ENCODE measurements around the gene SPTBN2. TPM values are rescaled to one million over a fixed set of nuclear protein-coding genes. Genes with fewer than 3 reads are reported as not detected.

SPTBN2 gene
- total RNA-seq, 2 donors from 2014 or later: 1.2 to 5.6 TPM

DNA sequence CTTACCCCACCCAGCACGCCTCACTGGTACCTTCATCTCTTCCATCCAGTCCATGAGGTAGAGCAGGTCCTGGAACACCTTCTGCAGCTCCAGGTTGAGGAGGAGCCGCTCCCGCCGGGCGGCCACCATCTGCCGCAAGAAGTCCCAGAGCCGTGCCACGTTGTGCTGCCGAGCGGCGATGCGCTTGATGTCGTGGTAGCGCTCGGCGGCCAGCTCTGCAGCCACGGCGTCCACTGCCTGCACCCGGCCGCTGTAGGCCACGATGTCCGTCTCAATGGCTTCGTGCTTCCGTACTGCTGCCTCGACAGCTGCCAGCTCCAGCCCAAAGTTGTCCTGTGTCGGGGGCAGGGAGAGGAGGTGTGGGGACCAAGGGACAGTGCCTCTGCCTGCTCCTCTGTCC lies 21.5 kb downstream of the SPTBN2 start:
- no peak overlapping the region for H3K27ac ChIP-seq
- H3K36me3 ChIP-seq: no peaks in the 10 kb centered on the region
- no peaks in the 10 kb centered on the region for H3K4me1 ChIP-seq (ENCODE audit: control insufficient read depth in 1 of 2, low read depth in 2 of 2)
- TF ChIP-seq, protein P1, sequence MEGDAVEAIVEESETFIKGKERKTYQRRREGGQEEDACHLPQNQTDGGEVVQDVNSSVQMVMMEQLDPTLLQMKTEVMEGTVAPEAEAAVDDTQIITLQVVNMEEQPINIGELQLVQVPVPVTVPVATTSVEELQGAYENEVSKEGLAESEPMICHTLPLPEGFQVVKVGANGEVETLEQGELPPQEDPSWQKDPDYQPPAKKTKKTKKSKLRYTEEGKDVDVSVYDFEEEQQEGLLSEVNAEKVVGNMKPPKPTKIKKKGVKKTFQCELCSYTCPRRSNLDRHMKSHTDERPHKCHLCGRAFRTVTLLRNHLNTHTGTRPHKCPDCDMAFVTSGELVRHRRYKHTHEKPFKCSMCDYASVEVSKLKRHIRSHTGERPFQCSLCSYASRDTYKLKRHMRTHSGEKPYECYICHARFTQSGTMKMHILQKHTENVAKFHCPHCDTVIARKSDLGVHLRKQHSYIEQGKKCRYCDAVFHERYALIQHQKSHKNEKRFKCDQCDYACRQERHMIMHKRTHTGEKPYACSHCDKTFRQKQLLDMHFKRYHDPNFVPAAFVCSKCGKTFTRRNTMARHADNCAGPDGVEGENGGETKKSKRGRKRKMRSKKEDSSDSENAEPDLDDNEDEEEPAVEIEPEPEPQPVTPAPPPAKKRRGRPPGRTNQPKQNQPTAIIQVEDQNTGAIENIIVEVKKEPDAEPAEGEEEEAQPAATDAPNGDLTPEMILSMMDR (IDR thresholded peaks at IDR 0.05): no peak
- H3K27me3 ChIP-seq (replicated peaks; ENCODE audit: insufficient read depth): no peaks in the 10 kb centered on the region
- no peak for ATAC-seq (ENCODE audit: insufficient number of reproducible peaks, low FRiP score, low read depth)
- DNase-seq (ENCODE audit: low spot score): no peak
- no peaks in the 10 kb centered on the region for H3K9me3 ChIP-seq
- H3K4me3 ChIP-seq: no peak overlapping the region

DNA sequence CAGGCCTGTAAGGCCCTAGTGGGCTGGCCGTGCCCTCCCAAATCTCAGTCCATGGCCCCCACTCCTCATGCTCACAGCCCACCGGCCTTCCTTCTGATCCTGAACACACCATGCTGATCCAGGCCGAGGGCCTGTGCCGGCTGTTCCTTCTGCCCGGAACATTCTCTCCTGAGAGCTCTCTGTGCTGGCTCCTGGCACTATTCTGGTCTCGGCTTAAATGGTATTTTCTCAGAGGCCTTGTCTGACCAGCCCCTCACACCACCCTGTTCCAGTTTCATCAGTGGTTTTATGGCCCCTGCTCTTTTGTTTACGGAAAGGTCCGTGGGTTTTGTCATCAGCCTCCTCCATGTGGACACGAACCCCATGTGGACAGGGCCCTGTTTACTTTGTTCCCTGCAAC lies 22.0 kb downstream of the SPTBN2 start:
- Histone ChIP-seq H3K4me3 (no peak overlapping the region), H3K27me3 (replicated peaks; ENCODE audit: insufficient read depth) (no peaks in the 10 kb centered on the region), H3K27ac (no peak overlapping the region), H3K9me3 (no peaks in the 10 kb centered on the region), H3K4me1 (ENCODE audit: control insufficient read depth in 1 of 2, low read depth in 2 of 2) (no peaks in the 10 kb centered on the region), H3K36me3 (no peaks in the 10 kb centered on the region)
- DNase-seq (ENCODE audit: low spot score): no peak
- TF ChIP-seq, protein P1 (IDR thresholded peaks at IDR 0.05): no peak
- no peak for ATAC-seq (ENCODE audit: insufficient number of reproducible peaks, low FRiP score, low read depth)

DNA sequence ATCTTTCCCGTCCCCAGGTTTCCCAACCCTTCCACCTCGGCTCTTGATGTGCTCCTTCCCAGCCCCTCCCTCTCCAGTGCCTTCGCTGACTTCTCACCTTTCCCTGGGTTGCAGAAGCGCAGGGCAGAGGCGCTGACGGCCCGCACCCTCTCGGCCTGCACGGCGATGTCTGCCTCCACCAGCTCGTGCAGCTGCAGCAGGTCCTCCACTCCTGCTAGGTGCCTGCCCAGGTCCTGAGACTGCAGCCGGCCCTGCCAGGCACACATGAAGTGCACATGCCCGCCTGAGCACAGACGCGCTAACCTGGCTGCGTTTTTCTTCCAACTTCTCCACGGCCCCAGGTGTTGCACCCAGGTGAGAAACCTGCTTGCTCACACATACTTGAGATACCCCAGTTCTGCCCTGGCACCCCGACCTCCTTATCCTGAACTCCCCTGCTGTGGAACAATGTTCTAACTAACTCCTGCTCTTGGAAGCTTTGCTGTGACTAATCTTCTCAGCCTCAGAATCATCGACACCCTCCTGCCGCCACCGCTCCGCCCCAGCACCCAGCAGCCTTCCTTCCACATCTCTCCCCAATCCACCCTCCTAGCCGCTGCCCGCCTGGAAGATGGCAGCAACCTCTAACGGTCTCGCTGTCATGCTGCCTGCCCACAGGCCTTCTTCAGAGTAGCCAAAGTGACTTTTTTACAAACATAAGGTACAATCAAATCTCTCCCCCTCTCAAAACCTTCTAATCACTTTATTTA lies 23.3 kb downstream of the SPTBN2 start:
- ATAC-seq (ENCODE audit: insufficient number of reproducible peaks, low FRiP score, low read depth) (no peak), DNase-seq (ENCODE audit: low spot score) (no peak)
- no peak overlapping the region for H3K4me3 ChIP-seq
- no peaks in the 10 kb centered on the region for H3K9me3 ChIP-seq
- H3K27me3 ChIP-seq (replicated peaks; ENCODE audit: insufficient read depth): no peaks in the 10 kb centered on the region
- TF ChIP-seq, protein P1 (IDR thresholded peaks at IDR 0.05): no peak
- no peaks in the 10 kb centered on the region for H3K36me3 ChIP-seq
- H3K27ac ChIP-seq: no peak overlapping the region
- no peaks in the 10 kb centered on the region for H3K4me1 ChIP-seq (ENCODE audit: control insufficient read depth in 1 of 2, low read depth in 2 of 2)

DNA sequence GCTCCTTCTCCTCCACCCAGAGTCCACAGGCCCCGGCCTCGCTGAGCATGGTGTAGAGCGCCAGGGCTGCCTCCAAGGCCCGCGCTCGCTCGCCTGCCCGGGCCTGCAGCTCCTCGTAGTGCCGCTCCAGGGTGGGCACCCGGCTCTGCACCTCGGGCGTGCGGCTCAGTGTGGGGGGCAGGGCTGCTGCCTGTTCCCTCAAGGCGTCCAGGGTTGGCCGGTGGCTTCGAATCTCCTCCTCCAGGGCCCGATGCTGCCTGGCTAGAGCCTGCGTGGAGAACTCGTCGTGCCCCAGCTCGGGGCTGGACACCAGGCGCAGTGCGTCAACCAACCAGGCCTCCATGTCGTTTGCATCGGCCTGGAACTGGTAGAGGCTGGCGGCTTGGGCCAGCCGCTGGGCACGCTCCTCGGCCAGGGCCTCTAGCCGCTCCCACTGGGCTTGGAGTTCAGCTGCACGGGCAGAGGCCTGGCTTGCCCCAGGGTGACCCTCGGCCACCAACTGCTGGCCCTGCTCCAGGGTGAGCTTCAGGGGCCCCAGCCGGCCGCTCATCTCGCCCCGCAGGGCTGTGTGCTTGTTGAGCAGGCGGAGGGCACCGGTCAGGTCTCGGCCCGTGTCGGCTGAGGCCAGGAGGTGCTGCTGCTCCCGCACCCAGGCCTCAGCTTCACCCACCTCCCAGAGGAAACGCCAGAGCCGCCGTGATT lies 24.2 kb downstream of the SPTBN2 start:
- DNase-seq (ENCODE audit: low spot score) (no peak), ATAC-seq (ENCODE audit: insufficient number of reproducible peaks, low FRiP score, low read depth) (no peak)
- Histone ChIP-seq H3K36me3 (no peaks in the 10 kb centered on the region), H3K27ac (no peak overlapping the region), H3K9me3 (no peaks in the 10 kb centered on the region), H3K27me3 (replicated peaks; ENCODE audit: insufficient read depth) (no peaks in the 10 kb centered on the region), H3K4me3 (no peak overlapping the region), H3K4me1 (ENCODE audit: control insufficient read depth in 1 of 2, low read depth in 2 of 2) (no peaks in the 10 kb centered on the region)
- TF ChIP-seq, protein P1 (IDR thresholded peaks at IDR 0.05): no peak

DNA sequence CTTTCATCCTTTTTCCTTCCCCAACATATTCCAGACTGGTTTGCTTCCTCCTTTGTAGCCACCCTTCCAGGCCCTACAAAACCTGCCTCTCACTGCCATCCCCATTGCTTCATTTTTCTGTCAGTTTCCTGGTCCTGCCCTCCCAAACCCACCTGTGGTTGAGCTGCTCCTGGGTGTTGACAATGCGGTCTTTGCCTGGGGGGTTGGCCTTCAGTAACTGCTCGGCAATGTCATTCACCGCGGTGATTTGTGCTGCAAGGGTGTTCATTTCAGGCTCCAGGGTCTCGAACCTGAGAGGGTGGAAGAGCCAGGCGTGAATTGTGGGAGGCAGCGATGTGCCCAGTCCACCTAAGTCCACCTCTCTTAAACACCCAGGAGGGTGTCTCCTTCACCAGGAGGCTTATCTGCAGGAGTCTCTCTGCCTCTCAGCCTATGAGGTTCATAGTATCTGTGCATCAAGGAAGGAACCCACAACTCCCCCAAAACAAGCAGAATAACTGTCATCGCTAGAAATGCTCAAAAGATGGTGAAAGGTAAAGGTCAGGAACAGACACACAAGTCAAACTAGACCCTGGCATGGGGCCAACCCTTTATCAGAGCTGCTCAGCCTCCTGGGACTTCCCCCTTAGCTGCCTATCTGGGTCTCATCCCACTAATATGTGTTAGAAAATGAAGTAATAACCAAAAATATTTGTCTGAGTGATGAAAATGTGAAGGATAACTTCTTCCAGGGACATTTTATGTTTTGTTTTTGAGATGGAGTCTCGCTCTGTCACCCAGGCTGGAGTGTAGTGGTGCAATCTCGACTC lies 27.4 kb downstream of the SPTBN2 start:
- H3K36me3 ChIP-seq: no peaks in the 10 kb centered on the region
- TF ChIP-seq, protein P1 (IDR thresholded peaks at IDR 0.05): no peak
- no peak overlapping the region for H3K27ac ChIP-seq
- H3K4me3 ChIP-seq: no peak overlapping the region
- DNase-seq (ENCODE audit: low spot score) (no peak), ATAC-seq (ENCODE audit: insufficient number of reproducible peaks, low FRiP score, low read depth) (no peak)
- H3K9me3 ChIP-seq: peaks cover 2% of the 10 kb centered on the region
- no peaks in the 10 kb centered on the region for H3K27me3 ChIP-seq (replicated peaks; ENCODE audit: insufficient read depth)
- H3K4me1 ChIP-seq (ENCODE audit: control insufficient read depth in 1 of 2, low read depth in 2 of 2): no peaks in the 10 kb centered on the region
